Liver (tissue), 9 donors: ENCODE data around the gene EN1. TPM values are rescaled to one million over a fixed set of nuclear protein-coding genes. Genes with fewer than 3 reads are reported as not detected.

Source experiments
- DNase-seq: peaks from one replicate; pipeline ENCODE4 v3.0.0-alpha.2; 2017; ENCODE audit warnings: low spot score
- H3K27ac ChIP-seq, 2 donors: one replicate each; pipeline ENCODE4 v1.7.0; 2013; ENCODE audit warnings: inconsistent platforms in 2 of 2, low read length in 2 of 2, control low read depth in 1 of 2, low read depth in 1 of 2, mild to moderate bottlenecking in 1 of 2
- H3K27me3 ChIP-seq, 4 donors: one replicate each; pipeline versions ENCODE4 v1.6.1 to v1.7.0; 2013; ENCODE audit warnings: low read length in 3 of 4, inconsistent platforms in 1 of 4, mild to moderate bottlenecking in 1 of 4, moderate library complexity in 1 of 4; ENCODE audit not compliant: control insufficient read depth in 4 of 4, insufficient read depth in 4 of 4
- H3K36me3 ChIP-seq, 4 donors: one replicate each; pipeline versions ENCODE4 v1.6.1 to v1.7.0; 2013; ENCODE audit warnings: low read length in 3 of 4, mild to moderate bottlenecking in 3 of 4, low read depth in 1 of 4, moderate library complexity in 1 of 4; ENCODE audit not compliant: control insufficient read depth in 4 of 4, insufficient read depth in 3 of 4
- H3K4me1 ChIP-seq, 4 donors: one replicate each; pipeline versions ENCODE4 v1.6.1 to v1.7.0; 2013; ENCODE audit warnings: low read length in 3 of 4, mild to moderate bottlenecking in 3 of 4, moderate library complexity in 1 of 4; ENCODE audit not compliant: control insufficient read depth in 4 of 4, insufficient read depth in 4 of 4
- H3K4me3 ChIP-seq, 3 donors: one replicate each; pipeline versions ENCODE4 v1.6.1 to v1.7.0; 2013; ENCODE audit warnings: low read length in 3 of 3, control low read depth in 1 of 3, low read depth in 1 of 3, mild to moderate bottlenecking in 1 of 3
- H3K9ac ChIP-seq, 2 donors: one replicate each; pipeline ENCODE4 v1.7.0; 2013; ENCODE audit warnings: low read length in 2 of 2, mild to moderate bottlenecking in 2 of 2, moderate library complexity in 2 of 2, control low read depth in 1 of 2, low read depth in 1 of 2
- H3K9me3 ChIP-seq, 4 donors: one replicate each; pipeline versions ENCODE4 v1.6.1 to v1.7.0; 2013; ENCODE audit warnings: low read length in 3 of 4; ENCODE audit not compliant: control insufficient read depth in 4 of 4
- ATF3 ChIP-seq: IDR thresholded peaks from 2 replicates; pipeline ENCODE4 v1.6.1; 2016; ENCODE audit warnings: antibody characterized with exemption
- CTCF ChIP-seq: fragments of 150-350 bp; IDR thresholded peaks from 2 replicates; pipeline ENCODE4 v1.5.1; 2017; ENCODE audit warnings: improper control_type of control experiment, low read depth, low read length; ENCODE audit not compliant: missing input control
- EGR1 ChIP-seq, 2 donors: IDR thresholded peaks; 2 replicates each; pipeline ENCODE4 v1.6.1; 2016 to 2018; ENCODE audit warnings: antibody characterized with exemption in 2 of 2, low read depth in 2 of 2
- FOXA1 ChIP-seq: IDR thresholded peaks from 2 replicates; pipeline ENCODE4 v1.6.1; 2016; ENCODE audit warnings: antibody characterized with exemption
- FOXA2 ChIP-seq: IDR thresholded peaks from 2 replicates; pipeline ENCODE4 v1.6.1; 2016; ENCODE audit warnings: antibody characterized with exemption
- GABPA ChIP-seq, 2 donors: IDR thresholded peaks in 1 of 2; conservative IDR thresholded peaks in 1 of 2; 2 replicates each; pipeline ENCODE4 v1.6.1; 2016; ENCODE audit warnings: antibody characterized with exemption in 2 of 2, mild to moderate bottlenecking in 1 of 2, moderate library complexity in 1 of 2
- HNF4A ChIP-seq, 2 donors: conservative IDR thresholded peaks; 2 replicates each; pipeline ENCODE4 v1.6.1; 2016; ENCODE audit warnings: antibody characterized with exemption in 2 of 2, mild to moderate bottlenecking in 2 of 2
- HNF4G ChIP-seq: IDR thresholded peaks from 2 replicates; pipeline ENCODE4 v1.6.1; 2016; ENCODE audit warnings: antibody characterized with exemption
- JUND ChIP-seq, 2 donors: IDR thresholded peaks; 2 replicates each; pipeline ENCODE4 v1.6.1; 2016; ENCODE audit warnings: antibody characterized with exemption in 2 of 2
- NR2F2 ChIP-seq: IDR thresholded peaks from 2 replicates; pipeline ENCODE4 v1.6.1; 2016; ENCODE audit warnings: antibody characterized with exemption
- RAD21 ChIP-seq, 2 donors: IDR thresholded peaks; 2 replicates each; pipeline ENCODE4 v1.6.1; 2016; ENCODE audit warnings: antibody characterized with exemption in 2 of 2, mild to moderate bottlenecking in 2 of 2
- TAF1 ChIP-seq: conservative IDR thresholded peaks from 2 replicates; pipeline ENCODE4 v1.6.1; 2016; ENCODE audit warnings: antibody characterized with exemption, mild to moderate bottlenecking
- YY1 ChIP-seq: IDR thresholded peaks from 2 replicates; pipeline ENCODE4 v1.6.1; 2016; ENCODE audit warnings: antibody characterized with exemption, mild to moderate bottlenecking
- WGBS: extraction: QIAGEN DNeasy Blood & Tissue Kit; methylation state at CpG from one replicate; pipeline ENCODE4 v1.1.7; 2013; 5-methylcytosine and 5-hydroxymethylcytosine counted together
- polyA plus RNA-seq, 2 donors: library from polyadenylated mRNA; stranded (reverse) in 1 of 2; unstranded in 1 of 2; fragments of 200-250 nt in 1 of 2; fragments of >200 nt in 1 of 2; fragmentation: Nextera tagmentation in 1 of 2; extraction: Ambion mirVana in 1 of 2; gene quantifications; one replicate each; pipeline versions ENCODE4 v1.2.1 to v1.2.3, GENCODE V29; 2013 to 2015
- total RNA-seq, 2 donors: library from RNA; depleted of rRNA; stranded (reverse); fragments of >200 nt; gene quantifications; one replicate each; pipeline ENCODE4 v1.2.3, GENCODE V29; 2014
- TF ChIP-seq, protein P1 (sequence below): IDR thresholded peaks from 2 replicates; pipeline ENCODE4 v1.6.1; 2016; ENCODE audit warnings: antibody characterized with exemption
- donor health status: healthy.
- donor health status: healthy.
- donor health status: healthy.
- donor health status: healthy.
- donor health status: healthy.

The EN1 gene
- total and polyA plus RNA-seq, 4 donors: not detected

DNA sequence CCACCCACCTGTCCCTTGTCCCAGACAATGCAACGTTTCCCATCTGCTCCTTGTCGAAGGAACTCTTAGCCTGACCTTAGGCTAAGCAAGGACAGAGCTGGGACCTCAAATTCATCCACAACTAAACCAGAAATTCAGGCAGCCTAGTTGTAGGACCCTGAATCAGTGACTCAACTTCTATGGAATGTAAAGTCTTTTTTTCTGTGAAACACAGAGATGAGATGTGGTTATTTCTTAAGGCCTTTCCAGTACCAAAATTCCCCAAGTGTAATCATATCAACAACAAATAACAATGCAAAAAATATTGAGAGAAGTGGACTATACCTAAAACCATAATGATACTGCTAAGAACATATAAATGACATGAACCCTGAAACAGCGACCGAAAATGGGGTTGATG is 46.7 kb downstream of the EN1 start:
- Histone ChIP-seq H3K4me1 (no peaks in the 10 kb centered on the region), H3K9ac (no peak overlapping the region), H3K4me3 (no peak overlapping the region), H3K27me3 (peaks cover 0 to 2% (median 0%) of the 10 kb centered on the region in 4 donors), H3K36me3 (no peaks in the 10 kb centered on the region), H3K27ac (no peak overlapping the region), H3K9me3 (no peaks in the 10 kb centered on the region)
- 76% methylated on average over 4 of the region's 4 CpGs for WGBS
- no peak for TF ChIP-seq CTCF
- TF ChIP-seq RAD21 (IDR thresholded peaks at IDR 0.05): no peak
- DNase-seq: no peak

DNA sequence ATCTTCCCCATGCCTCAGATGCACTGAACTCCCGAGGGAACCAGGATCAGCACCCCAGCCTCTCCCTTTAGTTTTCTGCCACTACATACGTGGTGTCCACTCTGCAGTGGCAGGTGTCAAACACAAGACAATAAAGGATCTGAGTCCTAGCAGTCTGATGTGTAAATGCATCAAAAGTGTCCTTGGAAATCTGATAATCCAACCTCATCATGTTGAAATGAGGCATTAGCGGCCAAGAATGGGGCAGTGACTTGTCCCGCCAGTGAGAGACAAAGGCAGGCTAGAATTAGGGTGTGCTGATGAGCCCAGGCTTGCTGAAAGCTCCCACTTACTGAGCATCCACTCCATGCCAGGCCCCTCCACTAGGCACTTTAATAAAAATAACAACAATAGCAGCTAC is 52.9 kb downstream of the EN1 start:
- Histone ChIP-seq H3K27ac (no peak overlapping the region), H3K27me3 (peaks cover 0 to 8% (median 0%) of the 10 kb centered on the region in 4 donors), H3K4me3 (no peak overlapping the region), H3K9me3 (no peaks in the 10 kb centered on the region), H3K36me3 (no peaks in the 10 kb centered on the region), H3K9ac (no peak overlapping the region), H3K4me1 (no peaks in the 10 kb centered on the region)
- WGBS: 76% methylated on average over 4 of the region's 4 CpGs
- TF ChIP-seq FOXA1: no peak
- TF ChIP-seq HNF4G: no peak
- no peak for TF ChIP-seq FOXA2
- no peak for TF ChIP-seq ATF3
- no peak for TF ChIP-seq GABPA (IDR thresholded peaks at IDR 0.05 in 1 of 2, conservative IDR thresholded peaks at IDR 0.05 in 1 of 2)
- TF ChIP-seq YY1: no peak
- no peak for TF ChIP-seq HNF4A (conservative IDR thresholded peaks at IDR 0.05)
- no peak for TF ChIP-seq JUND (IDR thresholded peaks at IDR 0.05)
- TF ChIP-seq CTCF: no peak
- no peak for TF ChIP-seq EGR1 (IDR thresholded peaks at IDR 0.05; ENCODE audit: low read depth in 2 of 2)
- no peak for TF ChIP-seq NR2F2
- TF ChIP-seq, protein P1, sequence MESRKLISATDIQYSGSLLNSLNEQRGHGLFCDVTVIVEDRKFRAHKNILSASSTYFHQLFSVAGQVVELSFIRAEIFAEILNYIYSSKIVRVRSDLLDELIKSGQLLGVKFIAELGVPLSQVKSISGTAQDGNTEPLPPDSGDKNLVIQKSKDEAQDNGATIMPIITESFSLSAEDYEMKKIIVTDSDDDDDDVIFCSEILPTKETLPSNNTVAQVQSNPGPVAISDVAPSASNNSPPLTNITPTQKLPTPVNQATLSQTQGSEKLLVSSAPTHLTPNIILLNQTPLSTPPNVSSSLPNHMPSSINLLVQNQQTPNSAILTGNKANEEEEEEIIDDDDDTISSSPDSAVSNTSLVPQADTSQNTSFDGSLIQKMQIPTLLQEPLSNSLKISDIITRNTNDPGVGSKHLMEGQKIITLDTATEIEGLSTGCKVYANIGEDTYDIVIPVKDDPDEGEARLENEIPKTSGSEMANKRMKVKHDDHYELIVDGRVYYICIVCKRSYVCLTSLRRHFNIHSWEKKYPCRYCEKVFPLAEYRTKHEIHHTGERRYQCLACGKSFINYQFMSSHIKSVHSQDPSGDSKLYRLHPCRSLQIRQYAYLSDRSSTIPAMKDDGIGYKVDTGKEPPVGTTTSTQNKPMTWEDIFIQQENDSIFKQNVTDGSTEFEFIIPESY: no peak
- no peak for TF ChIP-seq TAF1
- no peak for DNase-seq

Other genes with a start within 250 kb of the EN1 start
- gene MARCO, start 94.5 kb upstream of the EN1 start, total RNA-seq: 10 to 100 TPM; 40.4 to 82.9 TPM
- 100 to 1,000 TPM in 1 of 2 donors, 10 to 100 TPM in 1; 21.8 to 113 TPM for gene MARCO, start 94.5 kb upstream of the EN1 start, polyA plus RNA-seq